Embryonic facial prominence (tissue), 1 donor: ENCODE results near the gene ADAM22.
A peak's percentile ranks its signal among the peaks of the same experiment; 100 is the strongest.

Experiments
- DNase-seq: peaks from one replicate; pipeline ENCODE4 v3.0.0-alpha.2; 2016; ENCODE audit errors: extremely low spot score

The ADAM22 gene

DNA sequence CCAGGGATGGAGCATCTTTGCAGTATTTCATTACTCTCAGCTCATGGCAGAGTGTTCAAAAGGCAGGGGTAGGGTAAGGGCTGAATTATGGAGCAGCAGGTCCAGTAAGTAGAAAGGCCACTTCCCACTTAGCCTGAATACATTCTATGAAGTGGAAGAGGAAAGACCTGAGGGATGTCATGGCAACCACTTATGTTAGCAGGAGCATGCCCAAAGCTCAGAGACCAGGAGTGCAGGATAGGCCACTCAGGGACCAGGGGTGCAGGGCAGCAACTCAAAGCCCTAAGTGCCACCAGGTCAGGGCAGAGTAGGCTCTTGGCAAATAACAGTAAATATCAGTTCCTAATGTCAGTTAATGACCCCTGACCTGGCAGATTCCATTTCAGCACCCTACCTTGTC, 282.2 kb downstream of the ADAM22 start:
- no peak for DNase-seq

DNA sequence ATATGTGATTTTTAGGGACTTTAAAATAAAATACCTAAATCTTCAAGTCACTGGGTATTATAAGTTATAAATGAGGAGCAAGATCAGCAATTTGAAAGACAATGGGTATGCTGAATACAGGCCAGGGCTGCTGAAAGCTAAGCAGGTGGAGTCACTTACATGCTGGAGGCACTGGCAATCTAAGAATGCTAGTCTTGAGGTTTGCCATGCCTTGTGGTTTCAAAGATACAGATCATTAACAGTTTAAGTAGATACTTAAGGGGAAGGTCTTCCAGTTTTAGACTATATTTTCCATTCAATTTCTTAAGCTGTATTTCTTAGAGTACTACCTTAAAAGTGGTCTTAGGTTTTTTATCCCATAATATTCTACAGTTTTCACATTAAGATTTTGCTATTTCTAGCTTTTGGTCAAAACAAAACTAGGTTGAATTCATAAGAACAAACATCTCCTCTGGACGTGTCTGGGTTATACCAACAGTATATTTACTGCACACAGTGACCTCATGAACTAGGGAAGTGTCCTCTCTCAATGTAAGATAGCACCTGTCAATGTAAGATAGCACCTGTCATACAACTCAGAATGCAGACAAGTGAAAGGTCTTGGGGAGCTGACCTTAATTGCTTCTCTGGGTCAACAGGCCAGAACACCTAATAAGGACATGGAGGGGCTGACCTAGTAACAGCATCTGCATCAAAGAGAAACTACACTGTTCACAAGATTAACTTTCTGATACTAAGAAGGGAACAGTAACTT, 283.8 kb downstream of the ADAM22 start:
- no peak for DNase-seq

DNA sequence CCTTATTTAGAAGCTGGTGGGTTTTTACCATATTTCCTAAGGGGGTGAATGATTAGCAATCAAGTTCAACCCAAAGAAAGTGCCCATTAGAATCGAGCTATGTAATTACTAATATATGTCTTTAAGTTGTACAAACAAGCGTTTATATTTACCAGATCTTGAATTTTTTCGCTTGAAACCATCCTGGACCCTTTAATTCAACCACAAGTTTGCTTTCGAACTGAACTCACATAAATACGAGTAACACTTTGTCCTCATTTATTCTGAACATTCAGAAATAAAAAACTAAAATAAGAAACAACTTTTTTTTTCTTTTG, 284.3 kb downstream of the ADAM22 start:
- DNase-seq: no peak

DNA sequence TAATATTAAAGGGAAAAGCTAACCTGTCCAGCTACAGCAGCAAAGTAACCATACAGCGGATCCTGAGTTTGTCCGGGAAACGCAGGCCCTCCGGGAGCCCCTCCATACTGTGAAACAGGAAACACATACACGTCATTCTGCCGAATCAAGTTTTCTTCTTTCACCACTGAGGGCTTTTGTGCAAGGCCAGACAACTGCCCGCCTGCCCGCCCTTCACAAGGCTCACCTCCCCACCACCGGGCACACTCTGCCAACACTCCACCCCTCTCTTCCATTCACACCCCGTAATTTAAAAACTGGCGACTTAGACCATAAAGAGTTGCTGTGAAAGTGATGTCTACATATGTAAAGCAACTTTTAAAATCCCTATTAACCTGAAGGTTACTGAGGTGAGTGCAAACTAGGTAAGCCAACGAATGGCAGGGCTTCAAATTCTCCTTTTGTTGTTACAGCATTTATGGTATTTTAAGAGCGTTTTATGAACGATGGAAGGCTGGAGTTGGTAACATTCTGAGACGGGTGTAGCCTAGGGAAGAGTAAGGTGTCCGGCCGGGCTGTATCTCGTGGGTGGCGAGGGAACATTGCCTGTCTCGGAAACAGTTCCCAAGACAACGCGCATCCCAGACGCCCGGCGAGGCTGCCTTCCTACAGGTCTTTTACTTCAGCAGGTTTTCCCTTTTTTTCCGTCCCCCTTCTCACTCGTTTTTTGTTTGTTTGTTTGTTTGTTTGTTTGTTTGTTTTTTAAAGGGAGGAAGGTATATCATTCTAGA, 285.0 kb downstream of the ADAM22 start:
- DNase-seq: peak; percentile 37

DNA sequence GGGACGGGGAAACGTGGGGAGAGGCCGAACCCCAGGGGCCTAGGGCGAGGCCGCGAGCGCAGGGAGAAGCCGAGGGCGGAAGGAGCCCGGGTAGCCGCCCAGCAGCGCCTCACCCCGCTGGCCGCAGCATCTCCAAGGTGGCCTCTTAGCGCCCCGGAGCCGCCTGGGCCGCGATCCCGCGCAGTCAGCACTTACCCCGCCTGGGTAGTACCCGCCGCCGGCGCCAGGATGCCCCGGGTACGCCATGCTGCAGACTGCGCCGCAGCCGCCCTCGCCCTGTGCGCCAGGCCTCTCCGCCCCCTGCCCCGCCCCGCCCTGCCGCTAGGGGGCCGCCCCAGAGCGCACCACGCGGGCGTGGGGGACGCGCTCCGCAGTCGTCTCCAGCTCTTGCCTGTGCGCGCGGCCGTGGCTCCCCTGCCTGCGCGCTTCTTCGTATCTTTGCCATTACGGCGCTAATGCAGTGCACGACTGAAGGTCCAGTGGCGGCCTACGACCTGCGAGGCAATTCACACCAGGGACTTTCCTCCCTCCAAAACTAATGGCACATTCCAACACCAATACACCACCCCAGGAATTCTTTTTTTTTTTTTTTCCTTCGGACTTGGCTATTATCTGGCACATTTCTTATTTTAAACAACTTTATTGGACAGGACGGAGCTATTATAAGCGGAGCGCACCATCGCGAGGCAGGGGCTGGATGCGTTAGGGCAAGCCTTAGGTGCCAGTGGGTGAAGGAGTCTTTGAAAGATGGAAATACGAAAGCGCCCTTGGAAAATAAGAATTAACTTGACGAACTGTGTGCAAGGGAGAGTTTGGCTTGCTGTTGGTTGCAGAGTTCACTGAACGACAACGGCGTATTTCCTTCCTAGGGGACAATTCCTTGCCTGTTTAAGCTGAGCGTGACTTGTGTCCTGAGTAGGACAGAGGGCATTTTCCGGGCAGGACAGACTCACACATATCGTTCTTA, 286.0 kb downstream of the ADAM22 start, which contains the start of gene SRI:
Gene SRI (minus strand): TSS at position 258 of the 967 bp plus-strand sequence. CDS start 12 bp downstream, at position 246.
- peak; percentile 64 for DNase-seq

DNA sequence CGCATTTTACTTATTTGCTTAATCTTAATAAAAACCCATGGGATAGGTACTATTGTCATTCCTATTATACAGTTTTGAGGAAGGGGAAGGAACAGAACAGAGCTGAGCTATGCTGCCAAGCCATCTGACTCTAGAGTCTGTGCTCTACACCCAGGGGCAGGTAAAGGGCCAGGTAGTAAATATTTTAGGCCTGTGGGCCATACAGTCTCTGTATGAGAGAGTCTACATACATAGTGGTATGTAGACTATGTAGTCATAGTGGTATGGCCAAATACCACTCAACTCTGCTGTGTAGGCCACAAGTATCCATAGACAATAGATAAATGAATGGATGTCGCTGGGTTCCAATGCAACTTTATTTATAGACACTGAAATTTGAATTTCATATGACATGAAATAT, 289.2 kb downstream of the ADAM22 start:
- DNase-seq: no peak

DNA sequence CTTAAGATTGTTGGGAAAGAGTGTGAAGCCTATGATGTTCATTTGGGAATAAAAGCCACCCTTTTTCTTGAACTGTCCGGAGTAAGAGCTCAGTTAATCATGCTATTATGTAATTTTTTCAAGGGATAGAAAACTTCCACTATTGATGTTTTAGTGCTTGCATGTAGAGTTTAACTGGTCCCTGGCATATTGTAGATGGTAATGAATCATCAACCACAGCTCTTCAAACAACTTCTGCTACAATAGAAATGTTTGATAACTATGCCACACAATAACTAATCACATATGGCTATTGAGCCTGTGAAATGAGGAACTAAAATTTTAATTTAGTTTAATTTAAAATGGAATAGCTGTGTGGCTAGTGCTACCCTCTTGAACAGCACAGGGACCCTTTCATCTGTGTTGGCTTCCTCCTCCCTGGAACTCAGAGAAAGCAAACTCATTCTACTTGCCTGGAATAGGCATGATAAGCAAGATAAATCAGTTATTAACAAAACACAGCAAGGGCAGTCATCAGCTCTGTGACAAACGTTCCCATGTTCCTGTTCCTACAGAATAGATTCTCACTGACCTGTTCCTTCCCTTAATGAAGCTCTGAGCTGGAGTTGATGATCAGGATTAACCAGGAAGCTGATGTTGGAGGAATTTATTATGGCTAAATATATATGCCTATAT, 290.7 kb downstream of the ADAM22 start:
- no peak for DNase-seq

DNA sequence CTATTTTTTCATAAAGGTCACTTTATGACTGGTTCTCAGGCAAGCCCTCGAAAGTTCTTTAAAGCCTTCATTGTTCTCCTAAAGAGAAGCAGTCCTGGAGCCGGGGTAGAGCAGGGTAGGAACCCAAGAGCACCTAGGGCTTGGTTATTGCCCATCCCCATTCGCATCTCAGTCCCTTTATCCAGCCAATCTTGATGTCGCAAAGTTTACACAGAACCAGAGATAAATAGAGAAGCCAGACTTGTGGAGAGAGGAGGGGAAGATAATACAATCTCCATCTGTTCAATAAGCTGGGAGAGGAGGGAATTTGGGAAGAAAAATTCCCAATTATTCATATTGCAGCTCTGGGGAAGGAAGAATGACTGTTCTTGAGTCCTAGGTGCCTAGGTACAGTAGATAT, 292.1 kb downstream of the ADAM22 start:
- DNase-seq: no peak

DNA sequence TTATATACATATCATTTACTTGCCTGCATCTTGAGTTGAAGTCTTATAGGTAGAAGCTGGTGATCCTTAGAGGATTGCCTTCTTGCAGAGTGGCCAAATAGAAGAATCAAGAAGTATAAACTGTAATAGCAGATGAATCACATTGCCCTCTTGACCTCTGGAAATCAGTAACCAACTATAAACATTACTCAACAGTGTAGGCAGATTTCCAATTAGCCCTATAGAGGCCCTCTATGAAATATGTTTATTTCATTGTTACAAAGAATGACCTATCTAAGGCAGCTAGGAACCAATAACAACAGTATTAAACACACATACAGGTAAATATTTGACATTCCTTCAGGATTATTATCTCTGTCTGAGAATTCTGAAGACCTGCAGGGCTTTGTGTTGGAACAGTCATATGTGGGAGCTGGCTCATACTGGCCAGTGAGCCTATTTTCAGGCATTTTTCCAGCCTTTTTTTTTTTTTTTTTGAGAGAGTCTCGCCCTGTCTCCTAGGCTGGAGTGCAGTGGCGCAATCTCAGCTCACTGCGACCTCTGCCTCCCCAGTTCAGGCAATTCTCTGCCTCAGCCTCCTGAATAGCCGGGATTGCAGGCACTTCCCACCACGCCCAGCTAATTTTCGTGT, 292.9 kb downstream of the ADAM22 start:
- DNase-seq: no peak

DNA sequence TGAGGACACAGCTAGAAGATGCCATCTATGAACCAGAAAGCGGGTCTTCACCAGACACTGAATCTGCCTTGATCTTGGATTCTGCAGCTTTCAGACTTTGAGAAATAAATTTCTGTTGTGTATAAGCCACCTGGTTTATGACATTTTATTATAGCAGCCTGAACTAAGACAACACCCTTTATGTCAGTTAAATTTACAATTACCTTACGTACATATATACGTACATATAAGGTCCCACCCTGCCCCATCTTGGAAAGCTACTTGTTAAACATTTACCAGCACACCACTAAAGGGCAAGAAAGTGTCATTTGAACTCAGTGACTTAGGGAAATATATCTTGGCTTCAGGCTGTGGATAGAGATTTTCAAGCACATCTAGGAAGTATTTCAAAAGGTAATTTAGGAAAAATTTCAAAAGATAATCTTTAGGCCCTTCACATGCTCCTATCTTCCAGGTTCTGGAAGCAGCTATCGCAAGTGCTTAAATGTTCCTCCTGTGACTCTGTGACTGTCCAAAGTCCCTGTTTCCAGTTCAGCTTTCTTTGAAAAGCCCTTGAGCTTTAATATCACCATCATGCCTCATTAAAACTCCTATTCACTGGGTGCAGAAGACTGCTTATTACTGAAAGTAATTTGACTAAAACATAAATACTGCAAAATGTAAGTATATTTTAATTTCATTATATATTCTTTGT, 295.4 kb downstream of the ADAM22 start:
- DNase-seq: no peak

DNA sequence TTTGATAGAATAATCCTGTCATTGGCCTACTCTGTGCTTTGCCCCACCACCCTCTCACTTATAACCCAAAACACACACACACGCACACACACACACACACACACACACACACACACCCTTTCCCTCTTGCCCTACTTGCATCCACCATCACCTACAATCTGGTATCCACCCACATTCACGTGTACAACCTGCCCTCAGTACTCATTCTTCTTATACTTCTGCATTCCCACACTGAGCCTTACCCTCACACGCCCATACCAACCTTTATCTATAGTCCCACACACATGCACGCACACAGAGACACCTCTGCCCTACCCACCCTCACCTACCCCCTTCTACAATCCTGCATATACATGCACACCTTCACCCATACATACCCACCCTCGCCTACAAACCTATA, 296.6 kb downstream of the ADAM22 start:
- DNase-seq: no peak

DNA sequence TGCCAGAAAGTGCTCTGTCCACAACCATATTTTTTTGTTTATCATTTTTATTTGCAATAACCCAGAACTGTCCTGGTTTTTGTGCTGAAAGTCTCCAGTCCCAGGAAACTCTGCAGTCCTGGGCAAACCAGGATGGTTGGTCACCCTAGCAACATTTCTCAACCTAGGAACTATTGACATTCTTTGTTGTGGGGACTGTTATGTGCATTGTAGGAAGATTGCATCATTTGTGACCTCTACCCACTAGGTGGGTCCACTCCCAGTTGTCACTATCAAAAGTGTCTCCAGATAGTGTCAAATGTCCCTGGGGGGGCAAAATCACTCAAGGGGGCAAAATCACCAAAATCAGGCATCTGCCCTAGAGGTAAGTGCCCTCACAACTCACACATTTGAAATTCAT, 299.8 kb downstream of the ADAM22 start:
- no peak for DNase-seq

DNA sequence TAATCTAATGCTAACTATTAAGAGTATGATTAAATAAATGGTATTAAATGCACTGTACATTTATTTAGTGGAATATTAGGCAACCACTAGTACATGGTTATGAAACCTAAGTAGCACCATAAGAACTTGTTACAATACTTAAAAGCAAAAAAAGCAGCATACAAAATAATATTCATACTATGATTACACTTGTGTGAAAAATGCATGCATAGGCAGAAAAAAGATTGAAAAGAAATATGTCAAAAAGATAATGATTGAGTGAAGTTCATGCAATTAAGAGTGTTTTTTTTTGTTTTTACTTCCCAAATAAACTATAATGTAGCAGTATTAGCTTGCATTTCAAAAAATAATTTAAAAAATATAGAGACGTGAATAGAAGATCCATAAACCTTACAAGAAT, 305.8 kb downstream of the ADAM22 start:
- DNase-seq: no peak

DNA sequence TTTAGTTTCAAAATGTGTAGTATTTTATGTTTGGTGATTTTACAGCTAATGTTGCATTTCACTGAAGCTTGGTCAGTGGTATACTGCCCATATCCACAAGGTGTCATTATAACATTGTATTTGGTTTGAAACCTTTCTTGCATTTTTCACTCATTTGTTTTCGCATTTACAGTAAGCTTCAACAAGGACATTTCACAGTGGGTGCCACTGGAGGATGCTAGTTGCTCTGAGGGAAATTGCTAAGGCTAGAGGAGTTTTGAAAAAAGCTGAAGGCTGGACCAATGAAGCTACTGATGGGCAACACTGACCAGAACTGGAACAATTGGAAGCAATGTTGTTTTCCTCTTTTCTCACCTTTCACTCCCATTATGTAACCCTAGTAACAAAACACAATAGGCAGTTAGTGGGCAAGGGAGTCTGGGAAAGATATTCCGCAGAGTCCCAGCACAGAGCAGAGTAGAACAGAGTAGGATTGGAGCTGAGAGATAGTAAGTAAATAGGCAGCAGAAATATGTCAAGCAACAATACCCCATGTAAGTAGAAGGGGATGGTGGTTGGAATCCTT, 309.4 kb downstream of the ADAM22 start:
- peak; percentile 43 for DNase-seq

DNA sequence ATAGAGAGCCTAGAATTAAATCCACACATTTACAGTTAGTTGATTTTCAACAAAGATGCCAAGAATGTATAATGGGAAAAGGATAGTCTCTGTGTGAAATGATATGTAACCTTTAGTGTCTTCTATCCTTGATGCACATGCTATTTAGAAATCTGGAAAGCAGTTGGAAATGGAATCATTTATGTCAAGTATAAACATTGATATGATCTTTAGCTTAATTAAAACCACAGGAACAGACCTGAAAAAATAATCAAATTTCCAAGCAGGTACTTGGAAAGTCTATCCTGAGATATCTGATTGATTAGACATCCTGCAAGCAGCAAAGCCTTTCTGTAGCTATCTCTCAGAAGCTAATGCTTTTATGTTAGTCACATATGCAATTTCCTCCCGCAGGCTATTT, 310.2 kb downstream of the ADAM22 start:
- no peak for DNase-seq
